Skeletal muscle tissue (tissue), 4 donors: ENCODE measurements around the gene KRTAP10-3. TPM values are rescaled to one million over a fixed set of nuclear protein-coding genes. Genes with fewer than 3 reads are reported as not detected.

ENCODE experiments used
- H3K27ac ChIP-seq: one replicate; pipeline ENCODE4 v1.7.0; 2013; ENCODE audit warnings: mild to moderate bottlenecking, low read depth, low read length, inconsistent platforms
- H3K27me3 ChIP-seq, 3 donors: one replicate each; pipeline ENCODE4 v1.7.0; 2013; ENCODE audit warnings: low read length in 3 of 3; ENCODE audit not compliant: control insufficient read depth in 3 of 3, insufficient read depth in 3 of 3
- H3K36me3 ChIP-seq, 3 donors: one replicate each; pipeline ENCODE4 v1.7.0; 2013; ENCODE audit warnings: low read length in 3 of 3; ENCODE audit not compliant: control insufficient read depth in 3 of 3, insufficient read depth in 3 of 3
- H3K4me1 ChIP-seq, 3 donors: one replicate each; pipeline ENCODE4 v1.7.0; 2013; ENCODE audit warnings: low read length in 3 of 3, mild to moderate bottlenecking in 3 of 3; ENCODE audit not compliant: control insufficient read depth in 3 of 3, insufficient read depth in 3 of 3
- H3K4me3 ChIP-seq, 3 donors: one replicate each; pipeline ENCODE4 v1.7.0; 2013; ENCODE audit warnings: low read length in 3 of 3
- H3K9ac ChIP-seq, 3 donors: one replicate each; pipeline ENCODE4 v1.7.0; 2013; ENCODE audit warnings: low read length in 3 of 3, mild to moderate bottlenecking in 3 of 3, moderate library complexity in 2 of 3, low read depth in 1 of 3
- H3K9me3 ChIP-seq, 3 donors: one replicate each; pipeline ENCODE4 v1.7.0; 2013; ENCODE audit warnings: low read length in 3 of 3; ENCODE audit not compliant: control insufficient read depth in 3 of 3
- total RNA-seq: library from RNA; depleted of rRNA; stranded (reverse); fragments of >200 nt; gene quantifications from one replicate; pipeline ENCODE4 v1.2.3, GENCODE V29; 2014
- donor health status: Osteomylitis.

KRTAP10-3 gene
- total RNA-seq, 1 donor from 2014 or later, result not detected

DNA sequence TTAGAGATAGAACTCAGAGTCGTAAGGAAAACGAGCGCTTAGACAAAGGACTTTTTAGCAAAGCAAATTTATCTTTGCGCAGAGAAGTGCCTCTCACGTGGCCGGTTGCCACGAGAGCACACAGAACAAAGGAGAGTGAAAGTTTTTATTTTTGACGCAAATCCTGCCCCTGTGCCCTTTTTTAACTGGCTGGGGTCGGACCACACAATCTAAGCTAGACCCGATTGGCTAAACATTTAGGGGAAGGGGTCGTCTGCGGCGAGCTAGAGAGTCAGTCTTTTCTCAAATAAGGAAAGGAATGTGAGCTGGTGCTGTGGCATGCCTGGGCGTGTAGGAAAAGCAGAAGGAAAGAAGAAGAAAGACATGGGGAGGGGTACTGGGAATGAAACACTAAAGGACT lies 9.7 kb downstream of the KRTAP10-3 start:
- peaks cover 0 to 6% (median 0%) of the 10 kb centered on the region in 3 donors for H3K9me3 ChIP-seq
- H3K27me3 ChIP-seq, result peaks cover 35 to 51% (median 41%) of the 10 kb centered on the region in 3 donors
- H3K4me3 ChIP-seq, result no peak overlapping the region
- no peak overlapping the region for H3K9ac ChIP-seq
- H3K4me1 ChIP-seq, result no peaks in the 10 kb centered on the region
- H3K36me3 ChIP-seq, result no peaks in the 10 kb centered on the region
- H3K27ac ChIP-seq, result no peak overlapping the region

DNA sequence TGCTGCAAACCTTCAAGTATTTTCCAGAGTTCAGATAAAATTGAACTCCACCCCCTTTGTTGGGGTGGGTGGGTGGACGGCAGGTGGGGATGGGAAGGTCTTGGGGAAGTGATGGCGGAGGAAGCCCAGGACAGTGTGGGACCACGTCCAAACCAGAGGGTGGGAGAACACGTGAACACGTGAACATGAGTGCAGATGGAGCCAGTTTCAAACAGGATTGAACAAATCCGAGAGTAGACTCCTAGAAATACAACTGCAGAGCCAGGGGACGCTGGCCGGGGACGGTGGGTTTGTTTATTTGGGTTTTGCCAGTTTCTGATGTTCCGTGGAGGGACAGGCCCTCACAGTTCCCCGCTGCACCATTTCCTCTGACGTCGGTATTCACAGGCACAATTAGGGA lies 10.2 kb downstream of the KRTAP10-3 start:
- H3K36me3 ChIP-seq, result no peaks in the 10 kb centered on the region
- H3K27me3 ChIP-seq, result peaks cover 35 to 49% (median 40%) of the 10 kb centered on the region in 3 donors
- no peak overlapping the region for H3K9ac ChIP-seq
- H3K4me1 ChIP-seq, result no peaks in the 10 kb centered on the region
- peaks cover 0 to 6% (median 0%) of the 10 kb centered on the region in 3 donors for H3K9me3 ChIP-seq
- no peak overlapping the region for H3K27ac ChIP-seq
- H3K4me3 ChIP-seq, result no peak overlapping the region

DNA sequence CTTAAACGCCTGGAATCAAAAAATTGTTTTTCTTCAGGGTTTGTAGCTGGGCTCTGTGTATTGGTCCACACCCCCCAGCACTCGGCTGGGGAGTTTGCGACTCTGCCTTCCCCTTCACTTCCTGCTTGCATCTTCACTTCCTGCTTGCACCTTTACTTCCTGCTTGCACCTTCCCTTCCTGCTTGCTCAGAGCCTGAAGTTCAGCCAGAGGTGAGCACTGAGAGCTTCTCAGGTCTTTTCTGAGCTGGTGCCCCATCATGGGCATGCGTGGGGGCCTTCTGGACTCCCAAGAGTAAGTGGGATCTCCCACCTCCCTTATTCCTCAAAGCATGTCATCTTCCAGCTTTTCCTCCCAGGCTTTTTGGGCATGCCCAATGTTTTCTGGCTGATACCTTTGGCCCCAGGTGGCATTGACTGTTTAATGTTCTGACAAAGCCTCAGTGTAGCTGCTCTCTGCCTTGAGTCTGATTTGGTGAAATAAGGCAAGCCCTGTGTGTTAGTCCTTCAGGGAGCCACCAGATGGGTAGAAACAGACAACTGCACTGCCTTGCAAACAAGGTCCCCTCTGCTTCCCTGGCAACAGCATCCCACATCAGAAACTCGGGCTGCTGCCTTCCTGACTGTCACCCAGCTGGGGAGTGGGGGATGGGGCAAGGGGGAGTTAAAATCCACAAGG lies 10.8 kb downstream of the KRTAP10-3 start:
- H3K4me1 ChIP-seq, result no peaks in the 10 kb centered on the region
- no peak overlapping the region for H3K4me3 ChIP-seq
- no peaks in the 10 kb centered on the region for H3K36me3 ChIP-seq
- H3K27me3 ChIP-seq, result peaks cover 32 to 47% (median 37%) of the 10 kb centered on the region in 3 donors
- H3K9ac ChIP-seq, result no peak overlapping the region
- H3K9me3 ChIP-seq, result peaks cover 0 to 6% (median 2%) of the 10 kb centered on the region in 3 donors
- H3K27ac ChIP-seq, result no peak overlapping the region

DNA sequence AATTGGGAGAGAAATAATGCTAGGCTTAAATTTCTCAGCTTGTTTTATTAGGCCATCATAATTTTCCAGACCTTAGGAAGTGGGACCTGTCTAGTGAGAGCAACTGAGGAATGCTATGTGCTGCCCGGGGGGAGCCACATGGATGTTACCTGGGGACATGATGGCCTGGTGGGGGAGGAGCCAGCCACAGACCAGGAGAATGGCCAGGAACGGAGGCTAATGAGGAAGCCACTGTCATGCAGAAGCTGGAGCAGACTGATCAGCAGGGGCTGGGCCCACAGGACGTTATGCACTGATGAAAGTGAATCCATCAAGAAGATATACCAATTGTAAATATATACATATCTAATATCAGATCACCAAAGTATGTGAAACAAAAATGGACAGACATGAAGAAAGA lies 14.0 kb downstream of the KRTAP10-3 start:
- Histone ChIP-seq H3K9me3 (peaks cover 0 to 7% (median 6%) of the 10 kb centered on the region in 3 donors), H3K27ac (no peak overlapping the region), H3K4me1 (no peaks in the 10 kb centered on the region), H3K36me3 (no peaks in the 10 kb centered on the region), H3K9ac (no peak overlapping the region), H3K27me3 (peaks cover 21 to 37% (median 31%) of the 10 kb centered on the region in 3 donors), H3K4me3 (no peak overlapping the region)

DNA sequence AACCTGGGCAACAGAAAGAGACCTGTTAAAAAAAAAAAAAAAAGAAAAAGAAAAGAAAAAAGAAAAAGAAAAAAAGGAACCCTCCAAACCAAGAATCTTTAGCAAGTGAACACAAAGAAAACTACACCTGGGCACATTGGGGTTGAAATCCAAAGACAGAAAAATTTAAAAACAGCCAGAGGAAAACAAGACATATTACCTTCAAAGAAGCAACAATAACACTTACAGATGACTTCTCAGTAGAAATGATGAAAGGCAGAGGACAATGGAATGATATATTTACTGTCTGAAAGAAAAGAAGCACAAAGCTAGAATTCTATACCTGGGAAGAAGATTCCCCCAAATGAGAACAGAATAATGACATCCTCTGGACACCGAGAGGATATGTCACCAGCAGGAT lies 15.9 kb downstream of the KRTAP10-3 start:
- no peak overlapping the region for H3K9ac ChIP-seq
- H3K27ac ChIP-seq, result no peak overlapping the region
- no peaks in the 10 kb centered on the region for H3K36me3 ChIP-seq
- H3K4me1 ChIP-seq, result no peaks in the 10 kb centered on the region
- H3K4me3 ChIP-seq, result no peak overlapping the region
- peaks cover 17 to 37% (median 25%) of the 10 kb centered on the region in 3 donors for H3K27me3 ChIP-seq
- peaks cover 0 to 7% (median 6%) of the 10 kb centered on the region in 3 donors for H3K9me3 ChIP-seq

DNA sequence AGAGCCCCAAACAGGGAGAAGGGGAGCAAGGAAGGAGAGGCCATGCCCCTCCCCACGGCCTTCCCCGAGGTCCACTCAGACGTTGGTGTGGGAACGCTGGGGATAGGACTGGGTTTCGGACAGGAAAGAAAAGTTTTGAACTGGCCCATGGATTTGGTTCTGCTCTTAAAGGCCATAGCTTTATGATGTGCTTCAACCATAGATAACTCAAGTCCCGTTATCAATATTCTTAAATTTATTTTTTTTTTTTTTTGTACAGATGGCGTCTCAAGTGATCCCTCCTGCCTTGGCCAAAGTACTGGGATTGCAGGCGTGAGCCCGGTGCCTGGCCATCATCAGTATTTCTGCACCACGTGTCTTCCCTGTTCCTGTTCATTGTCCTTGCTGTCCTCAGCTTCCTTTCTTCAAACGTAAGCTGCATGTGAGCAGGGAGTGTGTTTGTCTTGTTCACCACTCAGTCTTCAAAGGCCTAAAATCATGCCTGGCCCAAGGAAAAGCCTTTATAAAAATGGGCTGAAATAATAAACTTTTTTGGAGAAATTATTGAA lies 17.8 kb downstream of the KRTAP10-3 start:
- no peak overlapping the region for H3K9ac ChIP-seq
- H3K27me3 ChIP-seq, result peaks cover 15 to 39% (median 20%) of the 10 kb centered on the region in 3 donors
- H3K4me3 ChIP-seq, result no peak overlapping the region
- peaks cover 0 to 6% (median 2%) of the 10 kb centered on the region in 3 donors for H3K9me3 ChIP-seq
- H3K4me1 ChIP-seq, result no peaks in the 10 kb centered on the region
- no peaks in the 10 kb centered on the region for H3K36me3 ChIP-seq
- no peak overlapping the region for H3K27ac ChIP-seq

DNA sequence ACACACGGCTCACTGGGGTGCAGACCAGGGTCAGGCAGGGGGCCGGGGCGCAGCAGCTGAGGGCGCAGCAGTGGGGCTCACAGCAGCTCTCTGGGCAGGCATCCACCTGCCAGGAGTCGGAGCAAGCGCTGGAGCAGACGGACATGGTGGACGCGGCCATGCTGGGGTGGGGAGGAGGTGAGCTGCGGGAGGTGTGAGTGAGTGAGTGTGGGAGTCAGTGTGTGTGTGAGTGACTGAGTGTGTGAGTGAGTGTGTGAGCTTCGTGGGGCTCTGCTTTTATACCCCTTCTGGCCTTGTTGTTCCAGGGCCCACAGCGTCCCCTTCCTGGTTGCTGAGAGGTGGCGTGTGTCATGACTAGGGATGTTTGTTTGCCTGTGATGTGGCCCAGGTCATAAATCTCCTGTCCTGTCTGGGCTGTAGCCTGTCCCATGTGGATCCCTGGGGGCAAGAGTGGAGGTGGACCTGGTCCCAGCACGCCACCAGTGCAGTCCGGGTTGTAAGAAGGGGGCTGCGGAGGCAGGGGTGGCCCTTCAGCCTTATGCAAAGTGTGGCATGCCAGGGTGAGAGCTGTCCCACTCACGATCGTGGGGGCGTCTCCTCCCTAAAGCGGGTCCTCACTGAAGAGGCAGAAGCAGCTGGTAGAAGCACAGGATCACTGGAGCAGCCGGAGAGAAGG lies 18.5 kb downstream of the KRTAP10-3 start, which contains the start of gene KRTAP10-1:
Gene KRTAP10-1, minus strand, starts transcription at position 205 of the 676 bp plus-strand sequence. Its CDS starts 45 bp downstream, at position 160.
- Histone ChIP-seq H3K9ac (no peak within 1 kb of the TSS), H3K4me1 (no peaks in the 10 kb centered on the region), H3K9me3 (peaks cover 0 to 6% (median 2%) of the 10 kb centered on the region in 3 donors), H3K27ac (no peak within 1 kb of the TSS), H3K36me3 (no peaks in the 10 kb centered on the region), H3K27me3 (peaks cover 15 to 39% (median 20%) of the 10 kb centered on the region in 3 donors), H3K4me3 (no peak within 1 kb of the TSS)

DNA sequence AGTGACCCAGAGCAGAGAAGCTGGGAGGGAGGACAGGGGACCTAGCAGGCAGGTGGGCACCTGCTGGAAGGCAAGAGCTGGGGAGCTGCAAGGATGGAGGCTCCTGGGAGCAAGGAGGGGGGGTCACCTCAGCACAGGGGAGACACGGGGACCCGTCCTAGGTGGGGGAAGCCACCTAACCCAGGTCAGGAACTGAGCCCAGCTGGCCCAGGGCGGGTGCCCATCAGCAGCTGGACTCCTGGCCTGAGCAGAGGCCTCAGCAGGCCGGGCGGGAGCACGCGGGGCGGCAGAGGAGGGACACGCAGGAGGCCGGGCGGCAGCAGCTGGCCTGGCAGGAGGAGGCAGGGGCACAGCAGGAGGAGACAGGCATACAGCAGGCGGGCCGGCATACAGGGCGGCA lies 19.5 kb downstream of the KRTAP10-3 start:
- Histone ChIP-seq H3K27me3 (peaks cover 15 to 41% (median 25%) of the 10 kb centered on the region in 3 donors), H3K9me3 (peaks cover 0 to 6% (median 2%) of the 10 kb centered on the region in 3 donors), H3K4me1 (no peaks in the 10 kb centered on the region), H3K36me3 (no peaks in the 10 kb centered on the region), H3K4me3 (no peak overlapping the region), H3K9ac (no peak overlapping the region), H3K27ac (no peak overlapping the region)

DNA sequence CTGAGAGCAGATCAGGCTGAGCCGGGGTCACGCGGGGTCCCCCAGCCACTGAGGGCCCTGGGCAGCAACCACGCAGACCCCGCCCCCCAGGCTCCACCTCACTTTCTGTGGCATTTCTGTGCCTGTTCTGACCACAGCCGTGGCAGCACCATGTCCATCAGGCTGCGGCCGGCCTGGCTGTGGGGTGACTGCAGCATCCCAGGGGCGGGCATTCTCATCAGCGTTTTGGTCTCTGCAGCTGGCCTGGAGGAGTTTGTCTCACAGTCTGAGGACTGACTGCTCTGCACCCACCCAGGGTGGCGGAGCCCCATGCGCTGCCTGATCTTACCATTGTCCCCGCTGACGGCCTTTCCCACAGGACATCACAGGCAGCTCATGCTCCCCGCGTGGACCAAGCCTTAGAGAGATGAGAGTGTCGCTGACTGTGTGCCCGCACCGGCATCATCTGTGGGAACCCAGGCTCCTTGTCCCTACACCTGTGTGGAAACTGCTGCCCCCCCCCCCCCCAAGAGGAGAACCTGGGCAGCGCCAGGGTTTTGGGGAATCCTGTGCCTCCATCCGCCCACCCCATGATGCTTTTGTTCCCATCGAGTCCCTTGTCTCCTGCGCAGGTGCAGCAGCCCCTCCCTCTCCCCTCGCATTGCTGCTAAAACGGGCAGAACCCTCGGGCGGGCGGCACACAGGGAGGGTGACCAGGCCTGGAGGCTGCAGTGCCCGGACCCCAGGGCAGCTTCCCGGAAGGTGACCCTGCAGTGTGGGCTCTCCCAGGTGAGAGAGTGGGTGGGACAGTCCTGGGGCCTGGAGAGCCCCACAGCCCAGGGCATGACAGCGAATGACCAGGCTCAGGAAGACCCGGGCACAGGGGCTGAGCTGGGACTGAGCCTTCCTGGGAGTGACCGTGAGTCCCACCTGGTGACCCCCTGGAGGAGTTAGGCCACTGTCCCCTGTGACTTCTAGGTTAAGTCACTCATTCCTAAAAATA lies 20.4 kb downstream of the KRTAP10-3 start:
- no peaks in the 10 kb centered on the region for H3K36me3 ChIP-seq
- no peak overlapping the region for H3K9ac ChIP-seq
- no peak overlapping the region for H3K27ac ChIP-seq
- peaks cover 15 to 45% (median 29%) of the 10 kb centered on the region in 3 donors for H3K27me3 ChIP-seq
- H3K4me1 ChIP-seq, result no peaks in the 10 kb centered on the region
- no peak overlapping the region for H3K4me3 ChIP-seq
- peaks cover 0 to 6% (median 2%) of the 10 kb centered on the region in 3 donors for H3K9me3 ChIP-seq
